Fibroblast of peridontal ligament (primary cell): ENCODE results near the gene HSD3B7.

Experiments
- DNase-seq: peaks from one replicate; pipeline ENCODE4 v3.0.0-alpha.2; 2010; ENCODE audit errors: extremely low read depth

The HSD3B7 gene

GRCh38 chr16:30956601-30957455 is 28.2 kb upstream of the HSD3B7 start:
- DNase-seq: peak; percentile 80

- peak; percentile 94 for DNase-seq
These were observed 27.4 kb upstream of the HSD3B7 start, which contains the start of gene SETD1A for GRCh38 chr16:30957456-30958174. Gene SETD1A (plus strand): TSS chr16:30957754. CDS start chr16:30958732, 978 bp downstream.

- DNase-seq: peak; percentile 48
These were observed 26.6 kb upstream of the HSD3B7 start for GRCh38 chr16:30958175-30959079.

- no peak for DNase-seq
These were observed 23.6 kb upstream of the HSD3B7 start for GRCh38 chr16:30961384-30961783.

- no peak for DNase-seq
These were observed 21.0 kb upstream of the HSD3B7 start for GRCh38 chr16:30963925-30964511.

GRCh38 chr16:30964574-30965226 is 20.3 kb upstream of the HSD3B7 start:
- no peak for DNase-seq

- no peak for DNase-seq
These were observed 19.6 kb upstream of the HSD3B7 start for GRCh38 chr16:30965436-30965835.

GRCh38 chr16:30966033-30966619 is 18.9 kb upstream of the HSD3B7 start:
- DNase-seq: no peak

GRCh38 chr16:30967795-30968194 is 17.2 kb upstream of the HSD3B7 start:
- DNase-seq: peak; percentile 52

GRCh38 chr16:30969246-30969842 is 15.7 kb upstream of the HSD3B7 start:
- DNase-seq: no peak

GRCh38 chr16:30971298-30971697 is 13.7 kb upstream of the HSD3B7 start:
- no peak for DNase-seq

- DNase-seq: no peak
These were observed 12.1 kb upstream of the HSD3B7 start for GRCh38 chr16:30972872-30973271.

GRCh38 chr16:30974348-30974747 is 10.7 kb upstream of the HSD3B7 start:
- no peak for DNase-seq

- DNase-seq: no peak
These were observed 8.5 kb upstream of the HSD3B7 start for GRCh38 chr16:30976486-30976885.

- no peak for DNase-seq
These were observed 7.5 kb upstream of the HSD3B7 start for GRCh38 chr16:30977502-30977901.

- no peak for DNase-seq
These were observed 5.6 kb upstream of the HSD3B7 start for GRCh38 chr16:30979170-30980022.

GRCh38 chr16:30980023-30980371 is 5.0 kb upstream of the HSD3B7 start:
- no peak for DNase-seq

- no peak for DNase-seq
These were observed 4.6 kb upstream of the HSD3B7 start for GRCh38 chr16:30980434-30980833.

GRCh38 chr16:30980959-30981358 is 4.0 kb upstream of the HSD3B7 start:
- DNase-seq: no peak
